ENCODE data around the gene MEX3B.

The MEX3B gene

DNA sequence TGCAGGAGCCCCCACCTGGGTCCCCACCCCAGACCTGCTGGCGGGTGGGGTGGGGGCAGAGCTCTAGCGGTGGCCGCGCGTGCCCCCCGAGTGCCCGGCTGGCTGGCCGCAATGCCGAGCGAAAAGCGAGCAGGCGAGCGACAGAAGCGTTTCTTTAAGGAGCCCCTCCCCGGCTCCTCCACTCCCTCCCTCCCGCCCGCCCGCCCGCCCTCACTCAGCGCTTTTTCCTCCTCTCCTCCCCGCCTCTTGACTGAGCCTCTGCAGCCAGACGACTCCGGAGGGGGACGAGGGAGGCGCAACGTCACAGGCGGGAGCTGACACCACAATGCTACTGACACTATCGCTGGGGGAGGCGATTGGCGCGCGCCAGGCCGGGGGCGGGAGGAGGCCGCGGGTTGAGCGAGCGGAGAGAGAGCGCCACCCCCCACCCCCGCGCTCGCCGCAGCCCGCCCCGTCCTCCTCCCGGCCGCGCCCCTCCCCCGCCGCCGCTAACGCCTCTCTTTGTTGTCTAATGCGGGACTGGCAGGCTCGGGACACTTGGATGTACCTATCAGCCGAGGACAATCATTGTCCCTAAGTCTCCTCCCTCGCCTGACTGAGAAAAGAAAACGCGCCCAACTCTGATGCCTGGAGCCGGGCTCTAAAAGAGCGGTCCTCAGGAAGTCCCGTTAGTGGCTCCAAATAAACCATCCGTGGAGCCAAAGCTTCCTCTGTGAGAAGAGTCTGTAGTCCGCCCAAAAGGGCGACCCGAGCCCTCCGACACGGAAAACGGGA lies at the start of gene MEX3B:
MEX3B (minus strand) TSS at position 127 of the 774 bp plus-strand sequence. CDS start 313 bp downstream, outside the sequence.
- peak; percentile 97 to 98 (median 97) for DNase-seq

DNA sequence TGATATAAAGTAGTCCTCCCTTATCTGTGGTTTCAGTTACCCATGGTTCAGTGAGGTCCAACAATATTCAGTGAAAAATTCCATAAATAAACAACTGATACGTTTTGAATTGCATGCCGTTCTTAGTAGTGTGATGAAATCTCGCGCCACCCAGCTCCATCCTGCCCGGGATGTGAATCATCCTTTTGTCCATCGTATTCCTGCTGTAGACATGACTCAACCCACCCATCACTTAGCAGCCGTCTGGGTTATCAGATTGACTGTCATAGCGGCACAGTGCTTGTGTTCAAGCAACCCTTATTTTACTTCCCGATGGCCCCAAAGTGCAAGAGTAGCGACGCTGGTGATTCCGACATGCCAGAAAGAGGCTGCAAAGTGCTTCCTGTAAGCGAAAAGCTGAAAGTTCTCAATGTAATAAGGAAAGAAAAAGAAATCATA lies 48.0 kb upstream of the MEX3B start:
- peak in 1 of 3 donors; percentile 6 for DNase-seq

DNA sequence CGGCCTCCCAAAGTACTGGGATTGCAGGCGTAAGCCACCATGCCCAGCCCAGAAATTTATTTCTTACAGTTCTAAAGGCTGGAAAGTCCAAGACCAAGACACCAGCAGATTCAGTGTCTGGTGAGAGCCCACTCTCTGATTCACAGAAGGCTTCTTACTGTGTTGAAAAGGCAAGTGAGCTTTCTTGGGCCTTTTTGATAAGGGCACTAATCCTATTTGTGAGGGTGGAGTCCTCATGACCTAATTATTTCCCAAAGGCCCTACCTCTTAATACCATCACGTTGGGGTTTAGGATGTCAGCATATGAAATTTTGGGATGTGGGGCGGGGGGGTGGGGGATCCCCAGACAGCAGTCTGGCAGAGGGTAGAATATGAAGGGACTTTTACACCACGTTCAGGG lies 47.5 kb upstream of the MEX3B start:
- DNase-seq = no peak

DNA sequence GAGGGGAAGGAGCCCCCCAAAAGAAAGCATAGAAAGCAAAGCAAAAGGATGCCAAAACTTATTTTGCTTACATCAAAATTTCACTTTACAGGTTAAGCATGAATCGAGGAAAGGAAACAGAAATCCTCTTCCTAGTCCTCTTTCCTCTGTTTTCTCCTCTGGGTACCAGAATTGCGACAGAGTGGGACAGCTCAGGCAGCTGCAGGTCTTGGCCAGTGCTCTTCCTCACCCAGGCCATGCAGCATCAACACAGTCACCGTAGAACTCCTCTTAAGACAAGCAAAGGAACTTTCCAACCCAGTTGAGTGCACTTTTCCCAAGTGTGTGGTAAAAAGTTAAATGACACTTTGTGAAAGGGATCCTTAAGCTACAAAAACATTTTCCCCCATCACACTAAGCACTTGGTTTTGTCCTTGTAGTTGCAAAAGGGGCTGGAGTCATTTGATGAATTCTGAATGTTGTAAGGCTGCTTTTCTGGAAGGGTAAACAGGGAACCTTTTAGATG lies 45.9 kb upstream of the MEX3B start:
- no peak for DNase-seq

DNA sequence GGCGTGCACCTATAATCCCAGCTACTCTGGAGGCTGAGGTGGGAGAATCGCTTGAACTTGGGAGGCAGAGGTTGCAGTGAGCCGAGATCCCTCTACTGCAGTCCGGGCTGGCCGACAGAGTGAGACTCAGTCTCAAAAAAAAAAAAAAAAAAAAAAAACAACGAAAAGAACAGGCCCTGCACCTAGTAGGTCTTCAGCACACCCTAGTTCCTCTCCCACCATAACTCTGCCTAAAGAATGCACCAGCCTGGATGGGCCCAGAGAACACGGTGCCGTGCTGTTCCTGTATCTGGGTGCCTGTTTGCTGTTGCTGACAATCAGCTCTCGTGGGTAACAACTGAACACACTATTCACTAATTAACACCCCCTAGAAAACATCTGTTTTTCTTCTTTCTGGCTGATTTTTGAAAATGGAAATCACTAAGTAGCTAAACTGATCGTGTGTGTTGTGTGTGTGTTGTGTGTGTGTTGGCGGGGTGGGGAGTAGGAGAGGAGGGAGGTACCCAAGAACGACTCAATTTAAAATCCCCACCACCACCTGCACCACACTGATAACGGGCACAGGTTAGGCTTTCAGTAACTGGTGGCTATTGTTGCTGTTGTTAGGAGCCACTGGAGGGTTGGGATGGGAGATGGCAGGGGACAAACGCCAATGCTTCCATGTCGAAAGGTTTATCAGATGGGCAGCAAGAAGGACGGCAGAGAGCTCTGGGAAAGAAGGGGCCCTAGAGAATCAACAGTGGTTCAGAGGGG lies 40.6 kb upstream of the MEX3B start:
- DNase-seq = no peak

DNA sequence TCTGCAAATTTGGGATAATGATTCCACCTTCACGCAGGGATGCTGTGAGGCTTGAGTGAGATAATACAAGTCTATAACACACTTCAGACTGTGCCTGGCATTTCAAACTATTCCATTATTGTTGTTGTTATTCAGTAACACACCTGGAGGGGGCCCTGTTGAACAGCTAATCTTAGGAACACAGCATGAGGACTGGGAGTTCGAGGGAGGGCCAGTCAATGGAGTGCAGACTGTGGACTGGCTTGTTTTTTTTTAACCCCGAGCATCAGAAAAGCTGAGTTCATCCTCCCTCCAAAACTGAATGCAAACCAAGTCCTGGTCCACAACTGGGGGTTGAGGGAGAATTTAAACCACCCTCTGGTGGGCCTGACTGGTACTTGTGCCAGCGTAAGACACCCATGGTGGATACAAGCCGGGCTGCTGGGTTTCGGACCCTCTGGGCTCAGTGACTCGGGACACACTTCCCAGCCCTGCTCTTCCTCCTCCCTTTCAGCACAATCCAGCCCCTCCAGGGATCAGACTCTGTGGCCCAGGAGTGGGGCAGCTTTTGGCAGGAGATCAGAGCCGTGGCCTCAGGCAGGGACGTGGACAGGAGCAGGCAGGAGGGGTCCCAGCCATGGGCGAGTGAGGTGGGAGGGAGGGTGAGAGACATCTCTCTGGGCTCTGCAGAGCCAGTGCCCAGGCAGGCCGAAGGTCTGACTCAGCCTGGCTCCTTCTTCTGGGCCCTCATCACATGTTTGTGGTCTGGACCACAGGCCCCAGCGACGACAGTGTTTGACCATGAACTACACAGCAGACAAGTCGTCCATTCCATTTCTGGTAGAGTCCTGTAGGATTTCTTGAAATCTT lies 36.3 kb upstream of the MEX3B start:
- peak in 2 of 3 donors; percentile 10 to 12 for DNase-seq

DNA sequence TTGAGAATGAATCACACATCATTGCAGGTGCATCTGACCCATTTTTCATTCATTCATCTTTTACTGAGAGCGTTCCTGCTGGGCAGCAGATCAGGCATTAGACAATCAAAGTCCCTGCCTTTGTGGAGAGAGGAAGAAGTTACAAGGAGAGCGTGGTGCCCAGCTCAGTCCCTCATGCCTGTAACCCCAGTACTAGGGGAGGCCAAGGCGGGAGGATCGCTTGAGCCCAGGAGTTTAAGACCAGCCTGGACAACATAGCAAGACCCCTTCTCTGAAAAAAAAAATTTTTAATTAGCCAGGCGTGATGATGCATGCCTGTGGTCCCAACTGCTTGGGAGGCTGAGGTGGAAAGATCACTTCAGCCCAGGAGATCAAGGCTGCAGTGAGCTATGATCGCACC lies 35.0 kb upstream of the MEX3B start:
- DNase-seq = no peak

DNA sequence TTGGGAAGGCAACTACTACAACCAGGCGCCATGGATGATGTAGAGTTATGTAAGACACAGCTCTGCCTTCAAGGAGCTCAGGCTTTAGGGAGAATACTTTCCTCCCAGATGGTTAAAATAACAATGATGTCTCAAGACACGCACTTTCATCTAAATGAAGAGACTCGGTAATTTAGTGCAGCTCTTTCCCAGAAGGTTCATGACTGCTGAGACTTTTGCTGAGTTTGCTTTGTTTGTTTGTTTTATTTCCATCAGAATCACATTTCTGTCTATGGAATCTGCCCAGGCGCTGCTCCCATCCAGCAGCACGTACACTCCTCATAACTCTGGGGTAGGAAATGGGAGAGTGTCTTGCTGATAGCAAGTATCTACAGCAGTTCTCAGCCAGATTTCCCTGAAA lies 33.9 kb upstream of the MEX3B start:
- DNase-seq = no peak

DNA sequence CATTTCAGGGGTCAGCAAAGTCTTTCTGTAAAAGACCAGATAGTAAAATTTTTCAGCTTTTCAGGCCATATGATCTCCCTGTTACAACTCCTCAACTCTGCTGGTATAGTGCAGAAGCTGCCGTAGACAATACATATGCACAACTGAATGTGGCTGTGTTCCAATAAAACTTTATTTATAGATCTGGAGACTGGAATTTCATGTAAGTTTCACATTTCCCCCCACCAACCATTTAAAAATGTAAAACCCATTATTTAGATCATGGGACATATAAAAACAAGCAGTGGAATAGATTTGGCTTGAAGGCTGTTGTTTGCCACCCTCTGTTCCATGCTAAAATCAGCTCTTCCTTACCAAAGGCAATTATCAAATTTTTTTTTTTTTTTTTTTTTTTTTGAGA lies 28.8 kb upstream of the MEX3B start:
- DNase-seq = no peak

DNA sequence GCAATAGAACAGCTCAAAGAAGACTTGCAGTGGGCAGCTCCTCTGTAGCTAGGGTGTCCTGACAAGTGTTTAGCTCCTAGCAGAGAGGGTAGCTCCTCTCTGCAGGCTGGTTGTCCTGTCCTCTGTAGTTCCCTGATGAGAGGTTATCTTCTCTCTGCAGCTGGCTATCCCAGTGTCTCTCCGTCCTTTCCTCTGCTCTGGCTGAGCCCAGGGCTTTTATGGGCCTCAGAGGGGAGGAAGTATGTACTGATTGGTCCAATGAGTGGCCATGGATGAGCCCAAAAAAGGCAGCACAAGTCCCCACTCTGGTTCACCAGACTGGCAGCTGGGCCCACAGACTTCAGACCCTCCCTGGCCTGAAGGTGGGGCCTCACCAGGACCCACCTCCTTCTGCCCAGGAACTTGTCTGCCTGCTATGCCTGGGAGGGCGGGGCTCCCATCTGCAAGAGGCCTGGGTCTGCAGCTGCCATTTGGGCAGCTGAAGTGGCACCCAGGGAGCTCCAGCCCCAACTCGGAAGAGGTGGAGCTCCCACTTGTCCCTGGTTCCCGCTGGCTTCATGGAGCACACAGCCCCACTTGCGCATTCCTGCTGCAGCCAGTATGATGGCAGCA lies 27.2 kb upstream of the MEX3B start:
- no peak for DNase-seq

DNA sequence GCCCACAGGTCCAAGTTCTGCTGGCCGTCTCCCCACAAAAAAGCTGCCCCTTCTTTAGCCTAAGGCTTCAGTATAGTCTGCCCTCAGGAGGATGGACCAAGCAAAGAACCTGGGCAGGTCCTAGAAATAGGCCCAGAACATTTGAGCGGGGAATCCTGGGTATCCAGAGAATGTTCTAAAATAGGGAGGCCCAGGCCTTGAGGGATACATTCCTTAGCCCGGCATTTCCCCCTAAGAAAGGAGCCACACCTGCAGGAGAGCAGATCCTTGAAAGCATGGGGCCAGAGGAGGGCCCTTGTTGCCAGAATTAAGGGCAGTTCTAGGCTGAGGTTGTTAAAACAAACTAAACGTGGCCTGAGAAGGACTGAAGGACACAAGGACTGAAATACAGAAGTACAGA lies 20.6 kb upstream of the MEX3B start:
- no peak for DNase-seq

DNA sequence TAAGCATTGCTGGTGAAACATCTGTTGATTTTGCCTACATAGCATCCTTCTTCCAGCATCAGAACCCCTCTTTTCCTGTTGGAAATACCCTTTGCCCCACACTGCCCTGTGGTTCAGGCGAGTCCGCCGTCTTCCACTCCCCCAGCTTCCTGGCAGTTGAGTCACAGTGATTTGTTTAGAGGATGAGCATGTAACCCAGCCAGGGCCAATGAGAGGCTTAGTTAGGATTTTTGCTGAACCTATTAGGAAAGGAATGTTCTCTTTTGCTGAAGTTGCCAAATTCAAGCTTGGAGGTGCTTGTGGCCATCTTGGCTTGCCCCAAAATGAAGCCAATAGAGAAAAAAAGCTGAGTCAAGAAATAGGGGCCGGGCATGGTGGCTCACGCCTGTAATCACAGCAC lies 19.0 kb upstream of the MEX3B start:
- DNase-seq = peak; percentile 23 to 56 (median 28)

DNA sequence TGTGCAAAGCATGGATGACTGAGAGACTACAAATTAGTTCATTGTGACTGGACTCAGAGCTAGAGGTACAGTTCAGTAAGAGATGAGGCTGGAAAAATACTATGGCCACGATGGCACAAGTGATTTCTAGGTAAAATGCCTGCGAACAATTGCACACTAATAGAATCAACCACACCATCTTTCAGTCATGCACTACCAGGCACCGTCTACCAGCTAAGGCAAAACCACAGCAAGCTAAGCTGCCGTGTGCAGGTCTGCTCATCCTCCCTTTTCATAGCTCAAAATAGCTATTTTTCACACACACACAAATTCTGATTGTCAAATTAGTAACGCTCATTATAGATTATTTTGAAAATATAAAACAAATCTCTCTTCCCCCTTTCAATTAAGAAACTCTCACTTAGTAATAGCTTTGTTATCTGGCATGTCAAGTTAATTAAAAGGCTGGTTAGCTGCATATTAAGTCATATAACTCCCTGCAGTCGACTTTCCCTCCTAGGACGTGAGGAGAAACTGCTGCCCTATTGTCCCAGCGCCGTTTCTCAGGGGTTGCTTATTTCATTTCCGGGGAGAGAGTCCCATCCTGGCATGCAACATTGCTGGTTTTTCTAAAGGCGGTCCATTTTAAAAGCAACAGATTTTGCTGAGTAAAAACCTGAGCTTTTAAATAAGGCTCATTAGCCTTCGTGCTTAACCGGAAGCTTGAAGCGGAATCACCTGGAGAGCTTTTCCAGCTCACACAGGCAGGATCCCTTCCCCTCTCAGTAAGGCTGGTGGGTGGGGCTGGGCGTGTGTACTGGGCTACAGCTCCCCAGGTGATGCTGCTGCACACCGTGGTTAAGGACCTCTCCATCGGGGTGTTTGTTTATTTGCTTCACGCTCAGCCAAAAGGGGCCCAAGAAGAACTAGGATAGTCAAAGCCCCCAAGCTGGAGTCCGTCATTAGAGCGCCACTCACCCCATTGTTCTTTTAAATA lies 16.9 kb upstream of the MEX3B start:
- no peak for DNase-seq

DNA sequence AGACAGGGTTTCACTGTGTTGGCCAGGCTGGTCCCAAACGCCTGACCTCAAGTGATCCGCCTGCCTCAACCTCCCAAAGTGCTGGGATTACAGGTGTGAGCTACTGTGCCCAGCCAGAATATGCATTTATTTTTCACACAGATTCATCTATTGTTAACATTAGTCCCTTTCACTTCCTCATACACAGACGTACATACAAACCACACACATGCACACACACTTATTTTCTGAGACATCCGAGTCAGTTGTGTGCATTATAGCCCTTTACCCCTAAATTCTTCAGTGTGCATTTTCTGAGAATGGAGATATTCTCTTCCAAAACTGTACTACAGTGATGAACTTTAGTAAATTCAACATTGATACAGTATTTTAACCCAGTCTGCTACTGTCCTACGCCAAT lies 15.0 kb upstream of the MEX3B start:
- no peak for DNase-seq

DNA sequence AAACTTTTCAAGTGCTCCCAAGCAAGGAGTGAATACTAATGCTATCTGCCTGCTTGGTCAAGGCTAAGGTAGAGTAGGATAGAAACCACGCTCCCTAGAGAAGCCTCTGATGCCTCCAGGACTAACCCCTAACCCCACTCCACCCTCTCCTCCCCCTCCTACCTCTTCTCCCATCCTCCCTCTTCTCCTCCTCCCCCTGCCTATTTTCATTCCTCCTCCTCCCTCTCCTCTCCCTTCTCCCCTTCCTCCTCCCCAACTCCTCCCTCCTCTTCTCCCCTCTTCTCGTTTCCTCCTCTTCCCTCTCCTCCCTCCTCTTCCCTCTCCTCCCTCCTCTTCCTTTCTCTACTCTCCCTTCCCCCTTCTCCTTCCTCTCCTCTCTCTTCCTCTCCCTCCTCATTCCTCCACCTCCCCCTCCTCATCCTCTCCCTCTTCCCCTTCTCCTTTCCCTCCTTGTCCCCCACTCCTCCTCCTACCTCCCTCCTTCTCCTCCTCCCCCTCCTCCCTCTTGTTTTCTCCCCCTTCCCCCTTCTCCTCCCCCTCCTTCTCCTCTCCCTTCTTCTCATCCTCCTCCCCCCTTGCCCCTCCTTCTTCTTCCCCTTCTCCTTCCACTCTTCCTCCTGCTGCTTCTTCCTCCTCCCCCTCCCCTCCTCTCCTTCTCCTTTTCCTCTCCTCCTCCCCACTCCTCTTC lies 12.8 kb upstream of the MEX3B start:
- no peak for DNase-seq

DNA sequence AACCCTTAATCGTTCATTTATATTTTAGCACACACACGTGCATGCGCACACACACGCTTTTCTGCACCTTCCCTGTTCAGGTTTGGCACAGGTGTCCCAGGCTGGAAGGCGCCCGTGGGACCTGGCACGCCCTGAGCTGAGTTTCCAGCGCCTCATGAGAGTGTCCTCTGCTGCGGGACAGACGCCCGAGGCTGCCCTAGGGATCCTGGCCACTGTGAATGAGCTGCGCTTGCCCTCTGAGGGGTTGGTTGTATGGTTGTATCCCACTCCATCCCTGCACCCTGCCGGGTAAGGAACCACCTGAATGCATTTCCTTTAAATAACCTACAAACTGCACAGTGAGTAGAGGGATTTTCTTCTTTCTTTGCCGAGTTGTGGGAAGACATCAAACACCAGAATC lies 12.2 kb upstream of the MEX3B start:
- DNase-seq = no peak

DNA sequence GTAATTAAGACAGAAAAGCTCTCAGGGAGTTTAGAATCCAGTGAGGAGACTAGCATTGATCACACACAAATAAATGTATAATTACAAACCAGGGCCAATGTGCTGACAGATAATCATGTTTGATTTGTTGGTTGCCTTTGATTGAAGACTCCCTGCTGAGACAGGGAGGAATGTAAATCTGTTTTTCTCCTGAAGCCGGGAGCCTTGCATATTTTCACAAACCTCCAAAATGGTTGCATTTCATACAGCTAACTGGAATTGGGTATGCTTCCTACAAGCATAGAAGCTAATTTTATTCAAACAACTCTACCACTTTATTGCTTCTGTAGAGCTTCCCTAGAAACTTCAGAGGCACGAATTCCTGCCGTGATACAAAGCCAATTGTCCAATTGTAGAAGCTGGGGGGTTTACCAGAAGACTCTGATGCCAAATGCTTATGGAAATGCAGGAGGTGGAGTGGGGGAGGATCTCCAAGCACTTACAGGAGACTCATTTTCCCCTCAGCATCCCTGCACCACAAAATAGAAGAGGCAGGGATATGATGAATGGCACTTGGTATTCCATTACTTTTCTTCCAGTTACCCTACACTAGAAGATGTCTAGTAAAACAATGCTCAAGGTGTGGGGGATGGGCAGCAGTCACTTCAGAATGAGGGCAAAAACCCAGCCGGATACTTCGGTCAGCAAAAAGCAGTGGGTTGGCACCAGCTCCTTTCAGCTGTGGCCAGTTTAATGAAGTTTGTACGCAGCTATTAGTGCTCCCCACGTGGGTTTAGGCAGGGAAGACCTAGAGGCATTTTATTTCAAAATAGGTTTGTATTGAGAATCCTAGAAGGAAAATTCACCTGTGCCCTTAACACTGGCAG lies 11.4 kb upstream of the MEX3B start:
- DNase-seq = no peak

DNA sequence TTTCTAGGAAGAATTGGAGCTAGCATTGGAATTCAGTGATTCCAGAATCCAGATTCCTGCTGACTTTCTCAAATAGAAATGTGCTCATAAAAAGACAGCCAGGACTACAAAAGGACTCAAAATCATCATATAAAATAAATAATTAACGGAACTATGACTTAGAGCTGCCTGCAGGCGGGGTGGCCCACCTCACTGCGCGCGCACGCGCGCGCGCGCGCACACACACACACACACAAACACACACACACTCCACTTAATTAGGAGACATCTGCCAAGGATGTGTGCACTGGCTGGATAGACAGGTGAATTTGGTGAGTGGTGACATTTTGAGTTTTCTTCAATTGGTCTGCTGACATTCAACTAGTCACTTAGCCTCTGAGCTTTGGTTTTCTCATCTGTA lies 6.9 kb upstream of the MEX3B start:
- DNase-seq = no peak

DNA sequence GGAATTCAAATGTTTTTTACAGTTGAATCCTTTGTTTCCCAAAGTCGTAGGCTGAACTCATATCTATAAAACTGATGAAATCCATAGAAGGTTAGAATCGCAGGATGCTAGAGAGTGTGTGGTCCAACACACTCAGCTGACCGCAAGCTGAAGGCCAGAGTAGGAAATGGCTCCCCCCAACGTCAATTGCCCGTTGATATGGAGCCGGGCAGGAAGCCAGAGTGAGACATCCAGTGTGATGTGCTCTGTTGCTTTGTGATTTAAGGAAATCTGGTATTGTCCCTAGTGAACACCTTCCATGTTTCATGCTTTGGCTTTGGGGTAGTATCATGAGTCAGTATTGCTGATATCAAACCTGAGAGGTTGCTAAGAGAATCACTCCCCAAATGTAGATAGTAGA lies 5.8 kb upstream of the MEX3B start:
- no peak for DNase-seq

DNA sequence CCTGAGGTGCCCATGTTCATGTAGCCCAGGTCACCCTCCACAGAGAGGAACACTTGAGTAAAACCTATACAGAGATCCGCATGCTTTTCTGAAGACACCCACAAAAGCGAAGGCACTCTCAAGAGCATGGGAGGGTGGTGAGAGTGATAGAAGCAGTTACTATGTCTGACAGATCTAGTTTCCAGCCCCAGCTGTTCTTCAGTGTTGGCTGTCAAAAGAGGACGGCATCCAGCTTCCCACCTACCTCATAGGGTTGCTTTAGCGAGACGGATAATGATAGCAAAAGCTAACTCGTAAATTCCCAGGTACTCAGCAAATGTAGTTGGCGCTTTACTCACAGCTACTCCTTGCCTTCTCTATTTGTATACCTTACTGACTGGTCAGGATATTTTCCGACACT lies 3.0 kb upstream of the MEX3B start:
- DNase-seq = no peak
